Measurements from ENCODE around the gene ASB9. TPM values are rescaled to one million over a fixed set of nuclear protein-coding genes. Genes with fewer than 3 reads are reported as not detected.

ASB9 gene, protein sequence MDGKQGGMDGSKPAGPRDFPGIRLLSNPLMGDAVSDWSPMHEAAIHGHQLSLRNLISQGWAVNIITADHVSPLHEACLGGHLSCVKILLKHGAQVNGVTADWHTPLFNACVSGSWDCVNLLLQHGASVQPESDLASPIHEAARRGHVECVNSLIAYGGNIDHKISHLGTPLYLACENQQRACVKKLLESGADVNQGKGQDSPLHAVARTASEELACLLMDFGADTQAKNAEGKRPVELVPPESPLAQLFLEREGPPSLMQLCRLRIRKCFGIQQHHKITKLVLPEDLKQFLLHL
- total RNA-seq (2022; extraction: Qiagen RNA extraction; ENCODE audit: low read depth) = 20.0 to 27.1 TPM (median 21.0 TPM) in 5 replicates

GRCh38 chrX:15269618-15270521 lies at the start of gene ASB9:
Gene ASB9, minus strand, starts transcription at chrX:15270083. Its CDS starts 209 bp downstream, at chrX:15269874.

GRCh38 chrX:15315509-15315908 lies 45.6 kb upstream of the ASB9 start, which contains the start of gene ASB11:
Gene ASB11, minus strand, starts transcription at chrX:15315640. Its CDS starts 35 bp downstream, at chrX:15315605.

Other genes with a start within 250 kb of the ASB9 start
- gene ASB11, start 45.6 kb upstream of the ASB9 start, total RNA-seq (2022; extraction: Qiagen RNA extraction; ENCODE audit: low read depth) = 0.03 TPM in 1 of 5 replicates, not detected in the others
- 7.6 to 14.6 TPM (median 8.8 TPM) in 5 replicates for gene PIGA, start 65.4 kb upstream of the ASB9 start, total RNA-seq (2022; extraction: Qiagen RNA extraction; ENCODE audit: low read depth)
- 0.27 to 0.84 TPM (median 0.32 TPM) in 5 replicates for gene VEGFD, start 114.3 kb upstream of the ASB9 start, total RNA-seq (2022; extraction: Qiagen RNA extraction; ENCODE audit: low read depth)
- gene PIR, start 223.2 kb upstream of the ASB9 start, total RNA-seq (2022; extraction: Qiagen RNA extraction; ENCODE audit: low read depth) = 49.8 to 58.6 TPM (median 57.7 TPM) in 5 replicates
- not detected in 5 replicates for gene BMX, start 230.7 kb upstream of the ASB9 start, total RNA-seq (2022; extraction: Qiagen RNA extraction; ENCODE audit: low read depth)